SKM-1 (cell line): ENCODE measurements around the gene TRIM40.

ENCODE experiments used
- DNase-seq: peaks from one replicate; lab custom pipeline; 2025; ENCODE audit not compliant: unreplicated experiment; lab: John Stamatoyannopoulos, UW

Gene TRIM40

GRCh38 chr6:30147096-30147495 lies 11.2 kb downstream of the TRIM40 start:
- DNase-seq, result no peak

- DNase-seq, result no peak
These were observed 13.3 kb downstream of the TRIM40 start for GRCh38 chr6:30149234-30149633.

- no peak for DNase-seq
These were observed 14.1 kb downstream of the TRIM40 start for GRCh38 chr6:30149858-30150550.

- DNase-seq, result no peak
These were observed 14.9 kb downstream of the TRIM40 start for GRCh38 chr6:30150671-30151395.

GRCh38 chr6:30151580-30151979 lies 15.6 kb downstream of the TRIM40 start:
- DNase-seq, result no peak

- DNase-seq, result no peak
These were observed 16.2 kb downstream of the TRIM40 start for GRCh38 chr6:30152016-30152673.

GRCh38 chr6:30152910-30153610 lies 17.1 kb downstream of the TRIM40 start:
- DNase-seq, result no peak

- DNase-seq, result no peak
These were observed 18.1 kb downstream of the TRIM40 start for GRCh38 chr6:30154061-30154460.

GRCh38 chr6:30154709-30155519 lies 19.0 kb downstream of the TRIM40 start:
- no peak for DNase-seq

- DNase-seq, result no peak
These were observed 19.8 kb downstream of the TRIM40 start for GRCh38 chr6:30155520-30156261.

- DNase-seq, result no peak
These were observed 20.3 kb downstream of the TRIM40 start for GRCh38 chr6:30156262-30156599.

- no peak for DNase-seq
These were observed 20.8 kb downstream of the TRIM40 start for GRCh38 chr6:30156774-30157173.

- no peak for DNase-seq
These were observed 21.6 kb downstream of the TRIM40 start for GRCh38 chr6:30157581-30157980.

GRCh38 chr6:30157999-30158398 lies 22.1 kb downstream of the TRIM40 start:
- no peak for DNase-seq

- DNase-seq, result no peak
These were observed 22.6 kb downstream of the TRIM40 start for GRCh38 chr6:30158475-30159040.

- DNase-seq, result no peak
These were observed 24.3 kb downstream of the TRIM40 start for GRCh38 chr6:30160008-30160784.

- no peak for DNase-seq
These were observed 25.0 kb downstream of the TRIM40 start, which contains the start of gene TRIM10 for GRCh38 chr6:30160785-30161531. Gene TRIM10, minus strand, starts transcription at chr6:30161211. Its CDS starts 353 bp downstream, at chr6:30160858.
